Esophagus muscularis mucosa (tissue), 3 donors: ENCODE data around the gene ABHD16B.

Experiments used
- POLR2A ChIP-seq: fragments of 450-650 bp; IDR thresholded peaks from one replicate; pipeline ENCODE4 v1.6.1; 2017; ENCODE audit warnings: antibody characterized with exemption, moderate library complexity, mild to moderate bottlenecking, low read depth
- POLR2AphosphoS5 ChIP-seq, 2 donors: sonication (generic); formaldehyde crosslinking; IDR thresholded peaks; one replicate each; pipeline ENCODE4 v1.6.1; 2017; ENCODE audit warnings: antibody characterized with exemption in 2 of 2
- TF ChIP-seq, protein P1 (sequence below), 3 experiments: fragments of 200-600 bp in 2 of 3; fragments of 450-650 bp in 1 of 3; sonication (generic) in 2 of 3; IDR thresholded peaks; one replicate each; pipeline ENCODE4 v1.5.1; 2017 to 2019; ENCODE audit warnings: antibody characterized with exemption in 3 of 3, mild to moderate bottlenecking in 2 of 3, moderate library complexity in 1 of 3

DNA sequence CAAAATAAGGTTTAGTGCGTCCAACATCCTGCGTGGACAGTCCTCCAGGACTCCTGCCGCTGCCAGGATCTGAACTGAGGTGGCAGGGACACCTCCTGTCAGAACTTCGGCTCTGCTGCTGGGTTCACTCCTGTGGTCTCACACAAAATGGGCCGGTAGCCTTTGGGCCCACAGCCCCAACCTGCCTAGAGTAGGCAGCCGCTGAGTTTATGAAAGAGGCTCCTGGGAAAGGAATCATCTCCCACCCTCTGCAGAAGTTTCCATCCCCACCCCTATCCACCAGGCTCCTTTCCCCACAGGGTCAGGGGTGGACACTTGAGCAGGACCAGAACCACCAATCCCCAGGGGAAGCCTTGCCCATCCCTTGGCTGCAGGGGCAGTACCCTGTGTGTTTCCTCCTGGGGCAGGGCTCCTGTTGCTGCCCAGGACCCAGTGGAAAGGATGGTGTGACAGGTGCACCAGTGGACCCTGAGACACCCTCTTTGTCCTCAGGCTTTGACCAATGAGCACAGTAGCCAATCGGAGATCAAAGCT, 2.1 kb upstream of the ABHD16B start:
- TF ChIP-seq, protein P1, sequence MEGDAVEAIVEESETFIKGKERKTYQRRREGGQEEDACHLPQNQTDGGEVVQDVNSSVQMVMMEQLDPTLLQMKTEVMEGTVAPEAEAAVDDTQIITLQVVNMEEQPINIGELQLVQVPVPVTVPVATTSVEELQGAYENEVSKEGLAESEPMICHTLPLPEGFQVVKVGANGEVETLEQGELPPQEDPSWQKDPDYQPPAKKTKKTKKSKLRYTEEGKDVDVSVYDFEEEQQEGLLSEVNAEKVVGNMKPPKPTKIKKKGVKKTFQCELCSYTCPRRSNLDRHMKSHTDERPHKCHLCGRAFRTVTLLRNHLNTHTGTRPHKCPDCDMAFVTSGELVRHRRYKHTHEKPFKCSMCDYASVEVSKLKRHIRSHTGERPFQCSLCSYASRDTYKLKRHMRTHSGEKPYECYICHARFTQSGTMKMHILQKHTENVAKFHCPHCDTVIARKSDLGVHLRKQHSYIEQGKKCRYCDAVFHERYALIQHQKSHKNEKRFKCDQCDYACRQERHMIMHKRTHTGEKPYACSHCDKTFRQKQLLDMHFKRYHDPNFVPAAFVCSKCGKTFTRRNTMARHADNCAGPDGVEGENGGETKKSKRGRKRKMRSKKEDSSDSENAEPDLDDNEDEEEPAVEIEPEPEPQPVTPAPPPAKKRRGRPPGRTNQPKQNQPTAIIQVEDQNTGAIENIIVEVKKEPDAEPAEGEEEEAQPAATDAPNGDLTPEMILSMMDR (IDR thresholded peaks at IDR 0.05): peak in 1 of 3 experiments; percentile 1
- TF ChIP-seq POLR2A (no peak), POLR2AphosphoS5 (IDR thresholded peaks at IDR 0.05) (no peak)
